Mesothelial cell of epicardium (in vitro differentiated cells): ENCODE results near the gene SSH2. TPM values are rescaled to one million over a fixed set of nuclear protein-coding genes. Genes with fewer than 3 reads are reported as not detected.
"Not testable (repeated sequence)": the region's sequence is repeated elsewhere in the genome, so short reads cannot be mapped to it uniquely, and the experiment has no call there.

Experiments used
- DNase-seq, 2 experiments: peaks; one replicate each; pipeline ENCODE4 v3.0.0; 2021; ENCODE audit warnings: low spot score in 2 of 2; ENCODE audit not compliant: unreplicated experiment in 2 of 2
- H3K27ac Mint-ChIP-seq: 2 replicates; pipeline ENCODE4 v1.8.0; 2021; ENCODE audit warnings: mixed read lengths
- H3K27me3 Mint-ChIP-seq: 2 replicates; pipeline ENCODE4 v1.8.0; 2021; ENCODE audit warnings: low read depth, mixed read lengths
- H3K36me3 Mint-ChIP-seq: 2 replicates; pipeline ENCODE4 v1.8.0; 2021; ENCODE audit warnings: mixed read lengths
- H3K4me1 Mint-ChIP-seq: 2 replicates; pipeline ENCODE4 v1.8.0; 2021; ENCODE audit warnings: mixed read lengths
- H3K4me3 Mint-ChIP-seq: 2 replicates; pipeline ENCODE4 v1.8.0; 2021; ENCODE audit warnings: mild to moderate bottlenecking, moderate library complexity, mixed read lengths
- H3K9me3 Mint-ChIP-seq: 2 replicates; pipeline ENCODE4 v1.8.0; 2021; ENCODE audit warnings: mixed read lengths
- total RNA-seq: library from RNA; stranded (reverse); gene quantifications from 3 replicates; pipeline ENCODE4 v1.2.1, GENCODE V29; 2021
- TF ChIP-seq, protein P1 (sequence below): fragments of 200-600 bp; sonication (generic); IDR thresholded peaks from one replicate; pipeline ENCODE4 v1.5.0; 2021; ENCODE audit warnings: antibody characterized with exemption; ENCODE audit not compliant: unreplicated experiment

The SSH2 gene
- total RNA-seq, 1 donor from 2014 or later: 23.7 TPM

DNA sequence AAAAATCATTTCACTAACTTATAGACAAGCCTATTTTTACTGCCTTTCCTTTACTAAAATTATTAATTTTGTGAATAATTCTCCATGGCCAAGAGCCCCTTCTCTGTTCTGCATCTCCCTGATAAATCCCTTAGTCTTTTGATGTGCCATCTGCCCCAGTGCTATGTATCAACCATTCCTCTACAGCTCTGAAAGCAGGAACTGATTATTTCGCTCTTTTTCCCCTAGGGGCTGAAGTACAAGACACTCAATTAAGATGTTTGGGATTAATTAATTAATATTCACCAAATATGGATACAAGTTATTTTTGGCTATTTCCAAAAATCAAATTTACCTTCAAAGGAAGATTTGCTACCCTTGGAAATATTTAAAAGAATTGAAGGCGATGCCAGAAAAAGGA, 26.6 kb downstream of the SSH2 start:
- no peak overlapping the region for H3K27ac Mint-ChIP-seq
- DNase-seq: no peak
- H3K36me3 Mint-ChIP-seq: peaks cover 15% of the 10 kb centered on the region
- H3K4me1 Mint-ChIP-seq: no peaks in the 10 kb centered on the region
- TF ChIP-seq, protein P1, sequence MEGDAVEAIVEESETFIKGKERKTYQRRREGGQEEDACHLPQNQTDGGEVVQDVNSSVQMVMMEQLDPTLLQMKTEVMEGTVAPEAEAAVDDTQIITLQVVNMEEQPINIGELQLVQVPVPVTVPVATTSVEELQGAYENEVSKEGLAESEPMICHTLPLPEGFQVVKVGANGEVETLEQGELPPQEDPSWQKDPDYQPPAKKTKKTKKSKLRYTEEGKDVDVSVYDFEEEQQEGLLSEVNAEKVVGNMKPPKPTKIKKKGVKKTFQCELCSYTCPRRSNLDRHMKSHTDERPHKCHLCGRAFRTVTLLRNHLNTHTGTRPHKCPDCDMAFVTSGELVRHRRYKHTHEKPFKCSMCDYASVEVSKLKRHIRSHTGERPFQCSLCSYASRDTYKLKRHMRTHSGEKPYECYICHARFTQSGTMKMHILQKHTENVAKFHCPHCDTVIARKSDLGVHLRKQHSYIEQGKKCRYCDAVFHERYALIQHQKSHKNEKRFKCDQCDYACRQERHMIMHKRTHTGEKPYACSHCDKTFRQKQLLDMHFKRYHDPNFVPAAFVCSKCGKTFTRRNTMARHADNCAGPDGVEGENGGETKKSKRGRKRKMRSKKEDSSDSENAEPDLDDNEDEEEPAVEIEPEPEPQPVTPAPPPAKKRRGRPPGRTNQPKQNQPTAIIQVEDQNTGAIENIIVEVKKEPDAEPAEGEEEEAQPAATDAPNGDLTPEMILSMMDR: no peak
- H3K27me3 Mint-ChIP-seq: no peaks in the 10 kb centered on the region
- H3K4me3 Mint-ChIP-seq: no peak overlapping the region
- peaks cover 26% of the 10 kb centered on the region for H3K9me3 Mint-ChIP-seq

DNA sequence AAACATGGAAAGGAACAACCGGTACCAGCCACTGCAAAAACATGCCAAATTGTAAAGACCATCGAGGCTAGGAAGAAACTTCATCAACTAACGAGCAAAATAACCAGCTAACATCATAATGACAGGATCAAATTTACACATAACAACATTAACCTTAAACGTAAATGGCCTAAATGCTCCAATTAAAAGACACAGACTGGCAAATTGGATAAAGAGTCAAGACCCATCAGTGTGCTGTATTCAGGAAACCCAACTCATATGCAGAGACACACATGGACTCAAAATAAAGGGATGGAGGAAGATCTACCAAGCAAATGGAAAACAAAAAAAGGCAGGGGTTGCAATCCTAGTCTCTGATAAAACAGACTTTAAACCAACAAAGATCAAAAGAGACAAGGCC, 32.9 kb downstream of the SSH2 start:
- DNase-seq, H3K27ac Mint-ChIP-seq, H3K4me3 Mint-ChIP-seq, H3K4me1 Mint-ChIP-seq, H3K27me3 Mint-ChIP-seq, H3K36me3 Mint-ChIP-seq: not testable (repeated sequence)
- peaks cover 27% of the 10 kb centered on the region for H3K9me3 Mint-ChIP-seq

DNA sequence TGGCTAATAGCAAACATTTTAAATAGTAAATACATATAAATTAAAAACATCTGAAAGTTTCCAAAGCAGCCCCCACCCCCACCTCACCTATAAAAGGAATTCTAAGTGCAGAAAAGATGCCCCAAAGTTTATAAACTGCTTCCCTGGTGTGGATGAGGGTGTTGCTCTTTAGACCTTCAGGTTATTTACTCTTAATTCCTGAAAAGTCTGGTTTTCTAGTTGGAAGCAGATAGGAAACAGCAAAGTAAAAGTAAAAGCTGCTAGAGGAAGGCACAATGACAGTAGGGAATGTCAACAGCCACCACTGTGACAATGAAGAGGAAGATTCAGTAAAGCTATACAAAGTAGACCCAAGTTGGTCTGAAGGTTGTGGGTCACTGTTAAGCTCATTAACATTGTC, 37.8 kb downstream of the SSH2 start:
- TF ChIP-seq, protein P1: no peak
- Mint-ChIP-seq H3K4me3 (no peak overlapping the region), H3K9me3 (peaks cover 30% of the 10 kb centered on the region), H3K27ac (no peak overlapping the region), H3K27me3 (no peaks in the 10 kb centered on the region), H3K4me1 (no peaks in the 10 kb centered on the region), H3K36me3 (peaks cover 9% of the 10 kb centered on the region)
- DNase-seq: no peak

DNA sequence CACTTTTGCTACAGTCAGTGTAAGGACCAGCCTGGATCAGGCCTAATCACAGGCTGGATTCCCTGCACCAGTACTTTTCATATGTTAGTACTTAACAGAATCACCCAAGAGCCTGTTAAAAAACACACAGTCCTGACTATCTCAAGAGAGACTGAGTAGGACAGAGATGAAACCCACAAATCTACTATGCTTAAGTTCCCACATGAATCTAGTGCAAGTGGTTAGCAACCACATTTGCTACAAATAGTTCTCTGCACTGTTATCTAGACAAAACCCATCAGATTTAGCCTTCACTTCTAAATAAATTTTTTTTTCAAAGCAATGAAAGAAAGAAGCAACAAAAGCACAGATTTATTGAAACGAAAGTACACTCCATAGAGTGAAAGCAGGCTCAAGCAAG, 38.9 kb downstream of the SSH2 start:
- no peak for DNase-seq
- TF ChIP-seq, protein P1: no peak
- Mint-ChIP-seq H3K4me3 (no peak overlapping the region), H3K27me3 (no peaks in the 10 kb centered on the region), H3K4me1 (no peaks in the 10 kb centered on the region), H3K36me3 (peaks cover 9% of the 10 kb centered on the region), H3K27ac (no peak overlapping the region), H3K9me3 (peaks cover 23% of the 10 kb centered on the region)

DNA sequence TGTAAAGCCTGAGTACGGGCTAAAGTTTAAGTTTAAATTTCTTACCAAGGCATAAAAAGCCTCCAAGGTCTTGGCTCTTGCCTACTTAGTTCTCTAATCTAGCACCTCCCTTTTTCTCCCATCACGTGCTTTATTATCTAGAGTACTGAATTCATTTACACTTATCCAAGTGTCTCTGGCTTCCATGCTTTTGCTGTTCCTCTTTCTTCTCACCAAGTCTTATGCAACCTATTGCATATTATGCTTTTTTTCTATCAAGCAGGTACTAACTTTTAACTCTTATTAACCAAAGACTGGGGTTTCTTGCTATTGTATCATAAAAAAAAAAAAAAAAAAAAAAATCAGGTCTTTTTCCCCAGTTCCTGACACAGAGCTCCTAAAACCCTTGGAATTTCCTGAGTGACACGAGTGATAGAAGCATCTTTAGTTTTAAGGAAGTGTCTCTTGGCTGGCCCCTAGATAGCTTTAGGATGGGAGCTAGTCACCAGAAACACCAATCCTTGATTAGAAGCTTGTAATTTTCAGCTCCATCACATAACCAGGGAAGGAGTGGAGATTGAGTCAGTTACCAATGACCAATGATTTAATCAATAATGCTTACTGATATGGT, 44.9 kb downstream of the SSH2 start:
- H3K36me3 Mint-ChIP-seq: peaks cover 2% of the 10 kb centered on the region
- H3K27me3 Mint-ChIP-seq: no peaks in the 10 kb centered on the region
- H3K4me3 Mint-ChIP-seq: no peak overlapping the region
- no peak overlapping the region for H3K27ac Mint-ChIP-seq
- no peaks in the 10 kb centered on the region for H3K9me3 Mint-ChIP-seq
- TF ChIP-seq, protein P1: no peak
- H3K4me1 Mint-ChIP-seq: peaks cover 12% of the 10 kb centered on the region
- no peak for DNase-seq

DNA sequence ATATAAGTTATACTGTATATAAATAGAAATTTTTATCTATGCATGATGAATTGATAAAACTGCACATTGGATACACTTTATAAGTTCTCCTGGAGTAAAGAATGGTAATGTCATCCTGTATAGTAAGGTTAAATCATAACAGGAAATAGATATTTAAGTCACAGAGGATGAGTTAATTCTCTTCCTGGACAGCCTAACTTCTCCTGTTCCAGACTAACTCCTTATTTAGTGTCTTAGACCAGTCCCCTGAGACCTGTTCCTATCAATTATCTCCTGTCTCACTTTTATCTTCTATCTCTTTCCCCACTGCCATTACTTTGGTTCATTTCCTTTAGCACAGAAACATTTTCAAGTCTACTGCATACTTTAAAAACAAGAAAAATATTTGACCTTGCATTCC, 46.5 kb downstream of the SSH2 start:
- no peaks in the 10 kb centered on the region for H3K9me3 Mint-ChIP-seq
- TF ChIP-seq, protein P1: no peak
- H3K27ac Mint-ChIP-seq: peak overlapping the region; percentile 15

More for the DNA sequence above, 46.5 kb downstream of the SSH2 start:
- H3K27me3 Mint-ChIP-seq: no peaks in the 10 kb centered on the region
- H3K36me3 Mint-ChIP-seq: no peaks in the 10 kb centered on the region
- H3K4me1 Mint-ChIP-seq: peaks cover 12% of the 10 kb centered on the region
- DNase-seq: no peak
- H3K4me3 Mint-ChIP-seq: no peak overlapping the region
